Keratinocyte (primary cell): ENCODE data around the gene NOS3. TPM values are rescaled to one million over a fixed set of nuclear protein-coding genes. Genes with fewer than 3 reads are reported as not detected.

Source experiments
- DNase-seq: peaks from one replicate; pipeline ENCODE4 v3.0.0-alpha.2; 2011; ENCODE audit warnings: low read depth, missing footprints, low spot score
- FAIRE-seq: peaks from 2 replicates; lab custom pipeline; 2011; peaks lifted over from hg19 to GRCh38; lab: Jason Lieb, UNC
- H2AFZ ChIP-seq: 2 replicates; pipeline ENCODE4 v1.6.0; 2012; ENCODE audit warnings: low read length, control low read depth, inconsistent platforms; ENCODE audit not compliant: control insufficient read depth
- H3K27ac ChIP-seq: 2 replicates; pipeline ENCODE4 v1.5.1; 2011; ENCODE audit warnings: low read length; ENCODE audit not compliant: control insufficient read depth, insufficient read depth
- H3K27me3 ChIP-seq: 3 replicates; pipeline ENCODE4 v1.6.0; 2011; ENCODE audit warnings: low read length; ENCODE audit not compliant: control insufficient read depth, insufficient read depth; ENCODE audit errors: extremely low read depth
- H3K36me3 ChIP-seq, 2 experiments: 2 replicates in 1 of 2; 3 replicates in 1 of 2; pipeline ENCODE4 v1.5.1; 2011; ENCODE audit warnings: low read length in 2 of 2, mild to moderate bottlenecking in 1 of 2; ENCODE audit not compliant: control insufficient read depth in 2 of 2, insufficient read depth in 2 of 2; ENCODE audit errors: extremely low read depth in 1 of 2
- H3K4me1 ChIP-seq: 3 replicates; pipeline ENCODE4 v1.5.1; 2011; ENCODE audit warnings: low read length; ENCODE audit not compliant: control insufficient read depth, insufficient read depth; ENCODE audit errors: extremely low read depth
- H3K4me2 ChIP-seq: 3 replicates; pipeline ENCODE4 v1.6.0; 2011; ENCODE audit warnings: low read depth, low read length; ENCODE audit not compliant: control insufficient read depth, insufficient read depth; ENCODE audit errors: extremely low read depth
- H3K4me3 ChIP-seq, 3 experiments: fragments of 200-600 bp in 1 of 3; sonication (generic) in 1 of 3; 2 replicates in 2 of 3; 3 replicates in 1 of 3; pipeline ENCODE4 v1.5.1; 2011 to 2016; ENCODE audit warnings: low read length in 3 of 3, mild to moderate bottlenecking in 3 of 3, control low read depth in 2 of 3, inconsistent platforms in 1 of 3, low read depth in 1 of 3, mixed read lengths in 1 of 3, mixed run types in 1 of 3, moderate library complexity in 1 of 3; ENCODE audit not compliant: control insufficient read depth in 2 of 3, insufficient read depth in 2 of 3; ENCODE audit errors: extremely low read depth in 1 of 3
- H3K79me2 ChIP-seq: 2 replicates; pipeline ENCODE4 v1.6.0; 2012; ENCODE audit warnings: low read length; ENCODE audit not compliant: control insufficient read depth, insufficient read depth
- H3K9ac ChIP-seq: 3 replicates; pipeline ENCODE4 v1.6.0; 2011; ENCODE audit warnings: low read length; ENCODE audit not compliant: control insufficient read depth, insufficient read depth; ENCODE audit errors: extremely low read depth
- H3K9me1 ChIP-seq: 3 replicates; pipeline ENCODE4 v1.6.0; 2011; ENCODE audit warnings: low read length; ENCODE audit not compliant: control insufficient read depth, insufficient read depth; ENCODE audit errors: extremely low read depth
- H3K9me3 ChIP-seq: 2 replicates; pipeline ENCODE4 v1.5.1; 2012; ENCODE audit warnings: low read depth, low read length; ENCODE audit not compliant: control insufficient read depth
- H4K20me1 ChIP-seq: 3 replicates; pipeline ENCODE4 v1.6.0; 2011; ENCODE audit warnings: low read length; ENCODE audit not compliant: control insufficient read depth, insufficient read depth; ENCODE audit errors: extremely low read depth
- EZH2 ChIP-seq: IDR thresholded peaks from one replicate; pipeline ENCODE4 v1.6.1; 2012; ENCODE audit warnings: inconsistent platforms, mild to moderate bottlenecking, low read length, moderate library complexity
- dilution Hi-C: fragments of 300-500 bp; cut with MboI; formaldehyde crosslinking; loops from one replicate; pipeline ENCODE4 v1.7.0; 2020; ENCODE audit warnings: low sequenced_read_pairs; ENCODE audit not compliant: extremely low pct_ligation_motif_present
- polyA plus RNA-seq, 5 experiments: library from polyadenylated mRNA; depleted of rRNA in 3 of 5; stranded (reverse) in 3 of 5; stranded (forward) in 1 of 5; unstranded in 1 of 5; fragments of >200 nt; gene quantifications; 1 replicate in 1 of 5; 2 replicates in 3 of 5; 3 replicates in 1 of 5; pipeline versions ENCODE4 v1.2.1 to v1.2.3, GENCODE V29; 2011 to 2012; ENCODE audit warnings: missing spikeins in 2 of 5, low read depth in 1 of 5, low replicate concordance in 1 of 5
- TF ChIP-seq, protein P1 (sequence below), 3 experiments: IDR thresholded peaks in 1 of 3; conservative IDR thresholded peaks in 1 of 3; optimal IDR thresholded peaks in 1 of 3; 2 replicates in 2 of 3; 3 replicates in 1 of 3; pipeline versions ENCODE3 to v1.5.1; 2011; ENCODE audit warnings: low read length in 3 of 3, mild to moderate bottlenecking in 3 of 3, moderate library complexity in 2 of 3, control low read depth in 1 of 3, inconsistent platforms in 1 of 3; ENCODE audit not compliant: insufficient read depth in 2 of 3; ENCODE audit errors: extremely low read depth in 1 of 3

Gene NOS3
- polyA plus RNA-seq, 1 donor (not counting 4 experiments of a cell fraction or from before 2014, with no cell fraction given) = 0.77 TPM

DNA sequence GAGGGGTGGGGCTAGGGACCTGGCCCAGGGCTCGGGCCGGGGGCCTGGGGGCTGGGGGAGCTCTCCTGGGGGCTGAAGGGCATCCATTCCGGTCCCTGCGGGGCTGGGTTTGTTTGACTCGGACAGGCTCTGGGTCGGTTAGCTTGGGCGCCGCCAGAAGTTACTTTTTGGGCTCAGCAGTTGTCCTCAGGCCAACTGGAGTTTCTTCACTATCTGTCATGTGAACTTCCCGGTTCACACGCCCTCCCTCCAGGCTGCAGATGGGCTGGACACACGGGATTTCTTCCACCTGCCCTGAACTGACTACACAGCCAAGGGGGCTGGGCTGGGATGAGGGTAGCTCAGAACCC is 72.4 kb downstream of the NOS3 start:
- H3K9me1 ChIP-seq = peaks cover 4% of the 10 kb centered on the region
- H3K79me2 ChIP-seq = peaks cover 35% of the 10 kb centered on the region
- peak overlapping the region; percentile 14 for H3K27ac ChIP-seq
- peaks cover 32% of the 10 kb centered on the region for H3K4me1 ChIP-seq
- TF ChIP-seq, protein P1, sequence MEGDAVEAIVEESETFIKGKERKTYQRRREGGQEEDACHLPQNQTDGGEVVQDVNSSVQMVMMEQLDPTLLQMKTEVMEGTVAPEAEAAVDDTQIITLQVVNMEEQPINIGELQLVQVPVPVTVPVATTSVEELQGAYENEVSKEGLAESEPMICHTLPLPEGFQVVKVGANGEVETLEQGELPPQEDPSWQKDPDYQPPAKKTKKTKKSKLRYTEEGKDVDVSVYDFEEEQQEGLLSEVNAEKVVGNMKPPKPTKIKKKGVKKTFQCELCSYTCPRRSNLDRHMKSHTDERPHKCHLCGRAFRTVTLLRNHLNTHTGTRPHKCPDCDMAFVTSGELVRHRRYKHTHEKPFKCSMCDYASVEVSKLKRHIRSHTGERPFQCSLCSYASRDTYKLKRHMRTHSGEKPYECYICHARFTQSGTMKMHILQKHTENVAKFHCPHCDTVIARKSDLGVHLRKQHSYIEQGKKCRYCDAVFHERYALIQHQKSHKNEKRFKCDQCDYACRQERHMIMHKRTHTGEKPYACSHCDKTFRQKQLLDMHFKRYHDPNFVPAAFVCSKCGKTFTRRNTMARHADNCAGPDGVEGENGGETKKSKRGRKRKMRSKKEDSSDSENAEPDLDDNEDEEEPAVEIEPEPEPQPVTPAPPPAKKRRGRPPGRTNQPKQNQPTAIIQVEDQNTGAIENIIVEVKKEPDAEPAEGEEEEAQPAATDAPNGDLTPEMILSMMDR (optimal IDR thresholded peaks at IDR 0.05 in 1 of 3, IDR thresholded peaks at IDR 0.05 in 1 of 3, conservative IDR thresholded peaks at IDR 0.05 in 1 of 3; ENCODE audit: extremely low read depth in 1 of 3, insufficient read depth in 2 of 3, low read length in 3 of 3) = no peak
- TF ChIP-seq EZH2 = no peak
- no peak overlapping the region for H3K9ac ChIP-seq
- H2AFZ ChIP-seq = no peak overlapping the region
- H3K4me2 ChIP-seq = no peak overlapping the region
- DNase-seq (no peak), FAIRE-seq (no peak)
- H3K9me3 ChIP-seq = no peaks in the 10 kb centered on the region
- H3K4me3 ChIP-seq = no peak overlapping the region
- peaks cover under 1% of the 10 kb centered on the region for H4K20me1 ChIP-seq
- H3K27me3 ChIP-seq = no peaks in the 10 kb centered on the region
- dilution Hi-C loops = no loop called here
- H3K36me3 ChIP-seq = peaks cover 22 to 23% of the 10 kb centered on the region in 2 experiments

Other genes starting within 250 kb of the NOS3 start
- gene TMEM176B, start 190.7 kb upstream of the NOS3 start, polyA plus RNA-seq = not detected in 3 replicates
- not detected in 3 replicates for gene TMEM176A, start 190.2 kb upstream of the NOS3 start, polyA plus RNA-seq
- not detected in 3 replicates for gene AOC1, start 138.5 kb upstream of the NOS3 start, polyA plus RNA-seq
- 0.03 TPM in 1 of 3 replicates, not detected in the others for gene KCNH2, start 12.7 kb upstream of the NOS3 start, polyA plus RNA-seq
- 0.12 to 0.21 TPM (median 0.19 TPM) in 3 replicates for gene ATG9B, start 33.5 kb downstream of the NOS3 start, polyA plus RNA-seq
- 15.5 to 25.2 TPM (median 24.6 TPM) in 3 replicates for gene ABCB8, start 37.4 kb downstream of the NOS3 start, polyA plus RNA-seq
- 0.24 to 0.97 TPM (median 0.35 TPM) in 3 replicates for gene ASIC3, start 57.5 kb downstream of the NOS3 start, polyA plus RNA-seq
- gene CDK5, start 66.9 kb downstream of the NOS3 start, polyA plus RNA-seq = 19.3 to 26.3 TPM (median 22.8 TPM) in 3 replicates
- gene SLC4A2, start 68.6 kb downstream of the NOS3 start, polyA plus RNA-seq = 33.8 to 49.5 TPM (median 45.7 TPM) in 3 replicates
- 27.2 to 39.3 TPM (median 31.4 TPM) in 3 replicates for gene FASTK, start 89.8 kb downstream of the NOS3 start, polyA plus RNA-seq
- 12.2 to 22.3 TPM (median 14.6 TPM) in 3 replicates for gene TMUB1, start 92.5 kb downstream of the NOS3 start, polyA plus RNA-seq
- 64.3 to 96.7 TPM (median 83.2 TPM) in 3 replicates for gene AGAP3, start 95.5 kb downstream of the NOS3 start, polyA plus RNA-seq
- not detected in 3 replicates for gene GBX1, start 176.7 kb downstream of the NOS3 start, polyA plus RNA-seq
- gene ASB10, start 196.2 kb downstream of the NOS3 start, polyA plus RNA-seq = not detected in 3 replicates
- not detected in 3 replicates for gene H2BK1, start 219.5 kb downstream of the NOS3 start, polyA plus RNA-seq
- gene ABCF2, start 236.2 kb downstream of the NOS3 start, polyA plus RNA-seq = 33.3 to 68.6 TPM (median 43.6 TPM) in 3 replicates
- gene CHPF2, start 241.5 kb downstream of the NOS3 start, polyA plus RNA-seq = 16.2 to 33.0 TPM (median 26.0 TPM) in 3 replicates